Astrocyte of the spinal cord (primary cell): ENCODE measurements around the gene SLC3A2.

Source experiments
- DNase-seq: peaks from one replicate; pipeline ENCODE4 v3.0.0; 2011; ENCODE audit warnings: low read depth, low spot score
- H3K4me3 ChIP-seq: 2 replicates; pipeline ENCODE4 v1.5.1; 2011; ENCODE audit warnings: low read depth, mild to moderate bottlenecking, low read length, moderate library complexity
- in situ Hi-C: cut with HindIII; loops from 2 replicates; pipeline ENCODE4 v1.10.0; 2017; ENCODE audit warnings: low sequenced_read_pairs
- TF ChIP-seq, protein P1 (sequence below): IDR thresholded peaks from 2 replicates; pipeline ENCODE4 v1.5.1; 2012; ENCODE audit warnings: low read depth, mild to moderate bottlenecking, low read length, inconsistent platforms

SLC3A2 gene

DNA sequence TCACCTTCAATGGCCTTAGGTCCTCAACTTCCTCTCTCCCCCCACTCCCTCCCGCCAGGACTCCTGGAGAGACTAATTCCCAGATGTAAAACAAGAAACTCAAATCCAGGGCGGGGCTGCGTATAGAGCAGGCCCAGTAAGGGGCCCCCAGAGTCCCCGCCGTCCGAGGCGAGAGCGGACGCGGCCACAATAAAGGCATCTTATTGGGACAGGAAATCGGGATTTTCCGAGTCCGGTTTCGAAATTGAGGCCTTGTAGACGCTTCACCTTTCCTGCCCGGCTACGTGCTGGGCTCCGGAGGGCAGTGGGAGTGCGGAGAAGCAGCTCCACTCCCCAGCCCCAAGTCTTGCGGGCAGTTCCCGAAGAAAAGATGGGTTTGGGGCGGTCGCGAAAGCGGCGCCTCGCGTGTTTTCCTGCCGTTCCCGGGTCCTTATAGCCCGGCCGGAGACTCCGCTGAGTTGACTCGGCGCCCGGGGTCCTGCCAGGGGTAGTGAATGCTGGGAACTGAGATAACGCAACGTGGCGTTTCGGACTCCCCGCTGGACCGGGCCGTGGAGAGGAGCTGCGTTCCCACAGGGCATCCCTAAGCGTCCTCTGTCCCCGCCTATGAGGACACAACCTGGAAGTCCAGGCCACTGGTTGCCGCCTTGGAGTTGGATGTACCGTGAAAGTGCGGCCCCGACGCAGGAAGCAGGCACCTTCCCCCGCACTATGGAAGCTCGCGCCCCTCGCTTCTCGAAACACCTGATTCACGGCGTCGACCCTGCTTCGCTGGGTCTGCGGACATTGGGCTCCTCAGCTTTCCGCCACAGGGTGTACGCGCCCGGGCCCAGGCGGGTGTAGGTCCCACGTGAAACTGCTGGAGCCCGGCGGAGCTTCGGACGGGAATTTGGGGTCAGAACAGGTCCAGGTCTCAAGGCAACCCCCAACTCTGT lies 45.3 kb downstream of the SLC3A2 start:
- in situ Hi-C loops, result no loop called here
- TF ChIP-seq, protein P1, sequence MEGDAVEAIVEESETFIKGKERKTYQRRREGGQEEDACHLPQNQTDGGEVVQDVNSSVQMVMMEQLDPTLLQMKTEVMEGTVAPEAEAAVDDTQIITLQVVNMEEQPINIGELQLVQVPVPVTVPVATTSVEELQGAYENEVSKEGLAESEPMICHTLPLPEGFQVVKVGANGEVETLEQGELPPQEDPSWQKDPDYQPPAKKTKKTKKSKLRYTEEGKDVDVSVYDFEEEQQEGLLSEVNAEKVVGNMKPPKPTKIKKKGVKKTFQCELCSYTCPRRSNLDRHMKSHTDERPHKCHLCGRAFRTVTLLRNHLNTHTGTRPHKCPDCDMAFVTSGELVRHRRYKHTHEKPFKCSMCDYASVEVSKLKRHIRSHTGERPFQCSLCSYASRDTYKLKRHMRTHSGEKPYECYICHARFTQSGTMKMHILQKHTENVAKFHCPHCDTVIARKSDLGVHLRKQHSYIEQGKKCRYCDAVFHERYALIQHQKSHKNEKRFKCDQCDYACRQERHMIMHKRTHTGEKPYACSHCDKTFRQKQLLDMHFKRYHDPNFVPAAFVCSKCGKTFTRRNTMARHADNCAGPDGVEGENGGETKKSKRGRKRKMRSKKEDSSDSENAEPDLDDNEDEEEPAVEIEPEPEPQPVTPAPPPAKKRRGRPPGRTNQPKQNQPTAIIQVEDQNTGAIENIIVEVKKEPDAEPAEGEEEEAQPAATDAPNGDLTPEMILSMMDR, result no peak

DNA sequence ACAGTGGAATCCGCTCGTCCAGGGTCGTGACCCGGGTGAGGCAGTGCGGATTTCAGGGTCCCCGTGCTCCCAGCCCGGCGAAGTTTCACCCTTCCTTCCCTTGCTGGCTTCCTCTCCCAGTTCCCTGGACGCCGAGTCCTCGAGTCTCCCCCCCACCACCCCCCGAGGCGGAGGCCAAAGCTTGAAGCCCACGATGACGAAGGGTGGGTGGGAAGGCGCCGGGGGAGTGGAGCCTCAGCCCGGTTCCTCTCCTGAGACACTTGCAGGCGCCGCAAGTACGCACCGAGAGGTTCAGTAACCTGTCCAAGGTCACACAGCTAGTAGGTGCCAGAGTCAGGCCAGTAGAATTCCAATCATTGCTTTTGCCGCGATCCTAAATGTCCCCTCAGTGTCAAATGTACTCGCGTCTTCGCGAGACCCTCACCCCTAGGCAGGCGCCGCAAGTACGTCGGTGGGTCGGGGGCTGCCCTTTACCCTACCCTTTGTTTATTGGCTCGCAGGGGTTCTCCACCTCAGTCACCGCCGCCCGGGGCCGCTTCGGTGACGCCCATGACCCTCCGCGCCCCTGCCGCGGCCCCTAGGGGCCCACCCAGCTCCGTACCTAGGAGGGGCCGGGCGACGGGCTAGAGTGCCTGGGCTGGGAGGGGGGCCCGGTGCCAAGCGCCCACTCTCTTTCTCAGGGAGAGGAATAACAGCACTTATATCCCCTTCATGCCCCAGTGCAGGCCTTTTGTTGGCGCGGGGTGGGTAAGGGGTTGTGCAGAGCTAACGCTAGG lies 46.2 kb downstream of the SLC3A2 start:
- TF ChIP-seq, protein P1, result no peak
- H3K4me3 ChIP-seq, result no peak overlapping the region
- in situ Hi-C loops, result no loop called here
- no peak for DNase-seq

More for the DNA sequence above, 45.3 kb downstream of the SLC3A2 start:
- H3K4me3 ChIP-seq, result no peak overlapping the region
- DNase-seq, result no peak

DNA sequence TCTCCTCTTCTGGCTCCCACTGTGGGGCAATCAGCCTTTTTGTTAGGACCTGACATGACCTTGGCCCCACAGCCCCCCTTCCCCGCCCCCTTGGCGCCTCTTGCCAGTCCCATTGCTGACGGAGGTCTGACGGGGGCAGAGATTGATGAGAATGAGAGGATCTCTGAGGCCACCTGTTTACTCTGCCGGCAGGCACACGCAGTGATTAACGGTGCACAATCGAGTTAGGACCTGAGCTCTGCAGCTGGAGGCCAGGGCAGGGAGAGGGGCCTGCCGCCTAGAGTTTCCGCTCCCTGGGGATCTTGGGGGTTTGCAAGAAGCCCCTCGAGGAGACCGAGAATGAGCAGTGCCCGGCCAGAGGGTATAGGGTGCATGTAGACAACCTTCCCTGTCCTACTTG lies 47.3 kb downstream of the SLC3A2 start:
- in situ Hi-C loops, result no loop called here
- TF ChIP-seq, protein P1, result no peak
- no peak overlapping the region for H3K4me3 ChIP-seq
- DNase-seq, result no peak

DNA sequence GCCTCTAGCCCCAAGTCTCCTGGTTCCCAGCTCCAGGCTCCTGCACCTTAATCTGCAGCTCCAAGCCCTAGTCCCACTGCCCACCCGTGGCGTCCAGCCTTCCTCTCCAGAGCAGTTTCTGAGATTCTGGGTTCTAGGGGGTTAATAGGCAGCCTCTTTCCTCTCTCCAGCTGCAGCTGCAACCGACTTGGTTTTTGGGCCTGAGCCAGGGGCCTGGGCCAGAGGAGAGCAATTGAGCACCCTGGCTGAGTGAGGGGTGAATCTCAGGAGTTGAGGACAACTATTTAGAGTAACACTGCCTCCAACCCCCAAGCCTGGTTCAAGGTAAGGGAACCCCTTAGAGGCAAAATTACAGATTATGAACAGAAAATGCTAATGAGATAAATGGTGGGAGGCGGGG lies 49.5 kb downstream of the SLC3A2 start:
- TF ChIP-seq, protein P1, result no peak
- DNase-seq, result no peak
- H3K4me3 ChIP-seq, result no peak overlapping the region
- in situ Hi-C loops, result no loop called here

DNA sequence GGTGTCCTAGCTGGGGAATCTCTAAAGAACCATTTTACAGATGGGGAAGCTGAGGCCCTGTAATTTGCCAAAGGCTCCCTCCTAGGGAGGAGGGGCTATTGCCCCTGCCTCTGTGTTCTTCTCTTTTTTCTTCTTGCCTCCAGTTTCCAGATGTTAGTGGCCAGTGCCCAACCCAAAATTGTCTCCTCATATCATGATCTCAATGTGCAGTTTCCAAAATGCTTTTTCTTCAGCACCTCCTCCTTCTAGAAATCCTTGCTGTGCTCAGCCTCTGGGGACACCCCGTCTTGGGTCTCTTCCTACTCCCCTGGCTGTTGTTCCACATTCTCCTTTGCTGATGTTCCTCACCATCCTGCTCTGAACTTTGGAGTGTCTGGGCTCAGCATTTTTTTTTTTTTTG lies 50.0 kb downstream of the SLC3A2 start:
- TF ChIP-seq, protein P1, result no peak

DNA sequence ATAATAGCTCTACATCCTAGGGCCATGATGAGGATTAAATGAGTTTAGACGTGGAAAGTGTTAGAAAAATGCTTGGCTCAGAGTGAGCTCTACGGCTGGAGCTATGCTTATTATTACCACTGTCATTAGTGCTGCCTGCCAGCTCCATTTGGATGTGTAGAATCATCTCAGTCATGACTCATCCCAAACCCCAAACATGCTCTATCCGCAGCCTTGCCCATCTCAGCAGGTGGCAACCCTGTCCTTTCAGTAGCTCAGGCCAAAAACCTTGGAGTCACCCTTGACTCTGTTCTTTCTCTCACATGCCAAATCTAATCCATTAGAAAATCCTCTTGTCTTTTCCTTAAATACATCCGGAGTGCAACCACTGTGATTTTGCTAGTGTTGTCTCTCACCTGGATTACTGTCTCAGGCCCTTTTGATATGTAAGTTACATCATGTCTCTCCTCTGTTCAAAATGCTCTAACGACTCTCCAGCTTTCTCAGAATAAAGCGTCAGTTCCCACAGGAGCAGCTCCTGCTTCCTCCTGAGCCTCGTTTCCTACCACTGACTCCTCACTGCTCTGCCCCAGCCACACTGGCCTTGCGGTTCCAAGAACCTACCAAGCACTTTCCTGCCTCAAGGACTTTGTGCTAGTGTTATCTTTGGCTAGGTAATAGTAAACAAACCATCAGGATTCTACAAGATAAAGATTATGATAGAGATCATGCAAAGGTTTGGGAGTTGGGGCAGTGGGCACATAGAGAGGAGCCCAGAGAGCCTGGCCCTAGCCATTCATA lies 51.0 kb downstream of the SLC3A2 start:
- TF ChIP-seq, protein P1, result no peak
- DNase-seq, result peak; percentile 6
- in situ Hi-C loops, result no loop called here
- H3K4me3 ChIP-seq, result no peak overlapping the region

More for the DNA sequence above, 50.0 kb downstream of the SLC3A2 start:
- H3K4me3 ChIP-seq, result no peak overlapping the region
- in situ Hi-C loops, result no loop called here
- no peak for DNase-seq
